CMK (cell line): ENCODE data around the gene OTUD5.

Experiments
- DNase-seq: peaks from one replicate; pipeline ENCODE4 v3.0.0-alpha.2; 2010; ENCODE audit warnings: low read depth

Gene OTUD5

DNA sequence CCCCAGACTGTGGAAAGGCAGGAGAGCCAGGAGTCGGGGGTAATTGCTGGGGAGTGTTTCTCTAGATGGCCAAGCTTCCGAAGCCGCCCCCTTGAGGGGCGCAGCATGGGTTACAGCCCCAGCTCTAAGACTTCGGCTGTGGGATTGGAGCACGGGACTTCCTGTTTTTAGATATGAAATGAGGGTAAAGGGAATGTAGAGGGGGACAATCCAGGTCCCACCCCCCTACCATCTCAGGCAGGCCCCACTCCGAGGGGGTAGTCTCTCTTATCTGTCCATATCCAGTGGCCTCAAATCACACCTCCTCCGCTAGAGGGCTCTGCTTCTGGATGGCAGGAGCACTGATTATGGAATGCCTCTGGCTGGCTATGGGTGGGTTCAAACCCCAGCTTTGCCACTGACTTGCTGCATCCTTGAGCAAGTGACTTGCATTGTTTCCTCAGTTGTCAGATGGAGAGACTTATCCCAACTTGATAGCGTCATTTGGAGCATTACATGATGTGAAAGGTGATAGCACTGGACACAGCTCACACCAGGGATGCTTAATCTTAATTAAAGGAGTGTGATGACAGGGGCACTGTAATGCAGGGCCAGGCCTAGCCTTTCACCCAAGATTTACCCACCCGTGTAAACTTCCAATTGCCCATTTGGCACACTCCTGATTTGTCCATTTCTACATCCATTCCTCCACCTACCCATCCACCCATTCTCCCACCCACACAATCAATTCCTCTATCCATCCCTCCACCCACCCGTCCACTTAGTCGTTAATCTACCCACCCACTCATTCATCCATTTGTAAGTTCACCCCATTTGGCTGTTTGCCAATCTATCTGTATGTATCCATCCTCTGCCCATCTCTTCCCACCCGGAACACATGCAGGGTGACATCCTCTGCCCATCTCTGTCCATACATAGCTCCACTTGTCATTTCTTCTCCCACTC is 15.1 kb upstream of the OTUD5 start:
- no peak for DNase-seq

DNA sequence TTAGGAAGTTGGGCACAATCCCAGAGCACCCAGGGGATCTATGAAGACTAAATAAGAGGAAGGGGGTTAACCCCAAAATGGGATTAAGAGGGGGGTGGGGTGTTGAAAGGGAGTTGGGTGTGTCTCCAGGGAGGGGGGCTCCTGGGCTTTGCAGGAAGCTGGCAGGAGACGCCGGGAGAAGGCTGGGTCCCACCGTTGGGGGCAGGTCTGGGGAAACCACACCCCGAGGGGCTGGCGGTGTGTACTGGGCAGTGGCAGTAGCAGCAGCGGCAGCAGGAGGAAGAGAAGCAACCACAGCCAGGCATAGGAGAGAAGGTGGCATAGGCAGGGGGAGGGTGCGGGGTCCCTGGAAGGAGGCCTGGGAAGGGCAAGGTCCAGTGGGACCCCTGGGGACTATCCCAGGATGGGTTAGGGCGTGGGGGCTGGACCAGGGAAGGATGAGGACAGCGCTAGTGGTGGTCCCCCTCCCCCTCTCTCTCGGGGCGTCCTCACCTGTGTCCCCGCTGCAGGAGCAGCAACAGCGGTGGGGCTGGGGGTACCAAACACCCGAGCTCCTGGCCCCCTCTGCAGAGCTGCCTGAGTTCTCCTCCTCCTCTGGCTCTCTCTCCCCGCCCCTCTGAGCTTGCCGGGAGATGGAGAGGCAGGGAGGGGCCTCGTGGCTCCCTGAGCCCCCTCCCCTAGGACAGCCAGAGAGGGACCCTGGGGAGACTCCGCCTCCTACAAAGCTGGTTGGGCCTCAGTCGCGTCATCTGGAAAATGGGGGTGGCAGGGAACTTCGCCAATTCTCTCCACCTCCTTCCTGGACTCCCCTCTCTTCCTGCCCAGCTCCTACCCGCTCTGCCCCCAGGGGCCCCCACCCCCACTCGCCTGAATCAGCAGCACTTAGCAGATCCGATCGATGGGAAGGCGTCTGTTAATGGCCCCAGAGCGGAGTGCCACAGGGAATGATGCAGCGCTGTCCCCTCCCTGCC is 14.1 kb upstream of the OTUD5 start, which contains the start of gene KCND1:
Gene KCND1 (minus strand): TSS at position 596 of the 971 bp plus-strand sequence. CDS start 1,573 bp downstream, outside the sequence.
- no peak for DNase-seq

DNA sequence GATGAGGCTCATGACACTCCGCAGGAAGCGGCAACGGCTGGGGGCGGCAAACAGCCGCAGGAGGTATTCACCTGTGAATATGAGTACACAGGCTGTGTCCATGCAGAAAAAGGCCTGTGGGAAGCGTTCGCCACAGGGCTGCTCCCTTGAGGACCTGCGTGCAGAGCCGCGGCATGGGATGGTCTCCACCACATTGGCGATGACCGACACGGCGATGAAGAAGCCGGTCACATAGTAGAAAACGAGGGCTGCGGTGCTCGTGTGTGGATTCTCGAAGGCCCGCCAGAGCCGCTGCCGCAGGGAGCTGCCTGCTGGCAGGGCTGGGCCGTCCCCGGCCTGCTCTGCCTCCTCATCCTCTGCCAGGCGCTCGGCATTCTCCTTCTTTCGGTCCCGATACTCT is 12.1 kb upstream of the OTUD5 start:
- DNase-seq, result no peak

DNA sequence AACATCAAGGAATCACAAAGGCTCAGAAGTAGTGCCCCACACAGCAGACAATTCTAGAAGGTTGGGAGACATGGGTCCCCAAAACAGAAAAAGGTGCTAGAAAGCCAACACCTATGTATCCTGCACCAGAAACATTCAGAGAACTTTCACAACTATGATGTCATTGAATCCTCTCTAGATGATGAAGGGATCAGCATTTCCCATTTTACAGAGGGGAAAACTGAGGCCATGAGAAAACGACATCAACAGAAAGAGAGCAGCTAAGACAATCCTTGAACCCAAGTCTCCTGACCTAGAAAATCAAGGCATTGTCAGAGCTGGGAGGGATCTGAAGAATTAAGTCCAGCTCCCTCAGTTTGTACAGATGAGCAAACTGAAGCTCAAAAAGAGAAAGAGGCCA is 11.0 kb upstream of the OTUD5 start:
- DNase-seq, result no peak

DNA sequence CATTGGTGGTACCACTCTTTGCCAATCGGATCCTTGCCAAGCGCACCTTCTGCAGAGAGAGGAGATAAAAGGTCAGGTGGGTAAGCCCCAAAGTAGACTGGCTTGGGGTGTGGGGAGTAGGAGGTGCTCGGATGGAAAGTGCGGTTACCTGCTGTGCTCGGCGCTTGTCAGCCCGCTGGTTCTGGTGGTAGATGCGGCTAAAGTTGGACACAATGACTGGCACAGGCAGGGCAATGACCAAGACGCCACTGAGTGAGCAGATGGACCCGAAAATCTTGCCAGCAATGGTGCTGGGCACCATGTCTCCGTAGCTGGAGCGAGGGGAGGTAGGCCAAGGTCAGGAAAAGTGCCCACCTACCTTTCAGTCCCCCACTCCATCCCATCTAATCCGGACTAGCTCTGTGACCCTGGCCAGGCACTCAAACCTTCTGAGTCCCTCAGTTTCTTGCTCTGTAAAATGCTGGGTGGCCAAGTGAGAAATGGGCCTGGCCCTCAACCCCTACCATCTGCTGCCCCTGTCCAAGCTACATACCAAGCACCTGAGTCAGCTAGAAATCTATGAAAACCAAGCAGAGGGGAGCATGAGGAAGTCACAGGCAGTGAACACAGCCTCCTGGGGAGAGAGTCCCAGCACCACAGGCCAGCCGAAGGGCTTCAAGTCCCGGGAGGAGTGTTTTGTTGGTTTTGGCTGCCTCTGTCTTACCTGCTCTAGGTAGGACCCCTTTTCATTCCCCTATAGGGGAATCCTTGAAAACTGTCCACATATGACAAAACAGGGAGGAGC is 9.6 kb upstream of the OTUD5 start:
- no peak for DNase-seq

DNA sequence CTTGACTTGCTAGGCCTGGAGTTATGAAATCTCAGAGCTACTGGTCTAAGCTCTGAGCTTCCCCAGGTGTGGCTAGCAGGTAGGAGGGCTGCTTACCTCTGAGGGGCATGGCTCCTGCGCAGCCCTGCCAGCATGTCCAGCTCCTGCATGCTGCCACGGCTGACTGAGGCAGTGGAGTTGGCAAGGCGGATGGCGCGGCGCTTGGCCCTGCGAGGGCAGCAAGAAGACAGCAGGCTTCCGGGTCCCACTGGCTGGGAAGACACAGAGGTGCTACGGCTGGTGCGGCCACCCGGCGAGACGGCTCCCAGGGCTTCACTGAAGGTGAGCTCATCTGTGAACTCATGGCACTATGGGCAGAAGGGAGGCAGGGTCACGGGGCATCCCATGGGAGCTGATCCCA is 8.6 kb upstream of the OTUD5 start:
- DNase-seq, result no peak

DNA sequence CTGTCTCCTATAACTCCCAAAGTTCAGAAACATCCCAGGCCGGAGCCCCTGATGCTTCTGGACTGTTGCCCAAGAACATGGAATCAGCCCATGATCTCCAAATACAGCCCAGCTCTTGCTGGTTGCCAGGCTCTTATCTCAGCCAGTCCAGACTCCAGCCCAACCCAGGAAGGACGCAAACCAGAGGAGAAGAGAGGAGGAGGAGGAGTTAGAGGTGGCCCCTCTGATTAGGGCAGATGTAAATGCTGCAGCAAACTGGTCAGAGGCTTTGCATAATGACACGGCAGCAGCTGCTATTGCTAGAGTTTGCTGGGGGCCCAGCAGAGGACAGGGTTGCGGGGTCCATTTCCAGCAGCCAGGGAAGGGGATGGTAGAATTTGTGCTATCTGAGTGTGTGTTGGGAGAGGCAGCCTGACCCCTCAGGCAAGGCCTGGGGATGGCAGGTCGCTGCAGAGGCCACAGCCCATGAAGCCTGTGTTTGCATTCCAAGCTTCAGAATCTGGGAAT is 4.2 kb upstream of the OTUD5 start:
- DNase-seq, result no peak

DNA sequence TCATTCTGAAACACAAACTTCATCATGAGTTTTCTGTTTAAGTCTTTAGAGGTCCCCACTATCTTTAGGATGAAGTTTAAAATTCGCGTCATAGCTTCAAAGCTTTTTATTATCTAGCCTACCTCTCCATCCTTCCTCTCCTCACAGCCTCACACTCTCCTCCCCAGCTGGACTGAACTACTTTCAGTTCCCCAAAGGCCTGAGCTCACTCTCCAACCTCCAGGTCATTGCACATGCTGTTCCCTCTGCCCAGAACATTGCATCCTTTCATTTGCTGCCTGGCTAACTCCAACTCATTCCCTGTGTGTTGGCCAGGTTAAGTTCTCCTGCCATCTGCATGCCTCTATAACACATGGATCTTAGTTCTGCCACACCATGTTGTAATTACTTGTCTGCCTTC is 2.9 kb upstream of the OTUD5 start:
- DNase-seq, result no peak

DNA sequence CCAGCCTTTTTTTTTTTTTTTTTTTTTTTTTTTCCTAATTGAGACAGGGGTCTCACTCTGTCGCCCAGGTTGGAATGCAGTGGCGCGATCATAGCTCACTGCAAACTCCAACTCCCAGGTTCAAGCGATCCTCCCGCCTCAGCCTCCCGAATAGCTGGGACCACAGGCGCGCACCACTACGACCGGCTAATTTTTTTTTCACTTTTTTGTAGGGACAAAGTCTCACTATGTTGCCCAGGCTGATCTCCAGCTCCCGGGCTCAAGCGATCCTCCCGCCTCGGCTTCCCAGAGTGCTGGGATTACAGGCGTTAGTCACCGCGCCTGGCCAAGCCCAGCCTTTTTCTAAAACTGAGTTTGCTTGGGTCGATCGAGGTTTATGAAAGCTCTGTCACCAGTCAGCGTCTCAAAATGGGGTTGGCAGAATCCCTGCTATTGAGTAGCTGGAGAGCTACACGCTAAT is 1.3 kb upstream of the OTUD5 start:
- DNase-seq, result no peak

DNA sequence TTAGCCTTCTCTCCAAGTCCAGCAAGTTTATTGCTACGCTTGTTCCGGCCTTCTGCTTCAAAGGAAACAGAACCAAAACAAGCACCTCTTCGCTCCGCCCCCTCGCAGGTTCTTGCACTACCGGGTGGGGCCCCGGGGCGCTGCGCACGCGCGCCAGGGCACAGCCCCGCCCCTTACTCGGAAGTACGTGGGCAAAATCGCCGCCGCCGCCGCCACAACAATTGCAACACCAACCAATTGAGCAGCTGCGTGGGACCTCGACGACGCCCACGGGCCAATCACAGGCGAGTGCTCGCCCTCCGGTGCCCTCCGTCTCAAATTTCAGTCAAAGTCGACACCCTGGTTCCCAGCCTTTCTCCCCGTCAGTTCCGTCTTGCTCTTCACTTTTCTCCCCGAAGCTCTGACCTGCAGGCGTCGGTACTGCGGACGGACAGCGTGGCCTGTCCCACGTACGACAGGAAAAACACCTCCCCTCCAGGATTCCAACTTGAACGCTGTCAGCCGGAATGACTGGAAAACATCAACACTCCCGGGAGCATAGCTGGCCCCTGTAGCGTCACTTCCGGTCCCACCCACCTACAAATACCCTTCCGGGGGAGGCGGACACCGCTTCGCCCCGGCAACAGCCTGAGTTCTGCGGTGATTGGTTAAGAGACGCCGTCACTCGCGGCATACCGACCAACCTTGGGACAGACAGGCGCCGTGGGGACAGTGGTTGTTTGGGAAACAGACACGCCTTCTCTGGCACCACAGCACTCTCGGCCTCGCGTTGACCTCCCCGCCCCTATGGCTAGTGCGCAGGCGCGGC is 624 bp upstream of the OTUD5 start:
- peak; percentile 98 for DNase-seq

DNA sequence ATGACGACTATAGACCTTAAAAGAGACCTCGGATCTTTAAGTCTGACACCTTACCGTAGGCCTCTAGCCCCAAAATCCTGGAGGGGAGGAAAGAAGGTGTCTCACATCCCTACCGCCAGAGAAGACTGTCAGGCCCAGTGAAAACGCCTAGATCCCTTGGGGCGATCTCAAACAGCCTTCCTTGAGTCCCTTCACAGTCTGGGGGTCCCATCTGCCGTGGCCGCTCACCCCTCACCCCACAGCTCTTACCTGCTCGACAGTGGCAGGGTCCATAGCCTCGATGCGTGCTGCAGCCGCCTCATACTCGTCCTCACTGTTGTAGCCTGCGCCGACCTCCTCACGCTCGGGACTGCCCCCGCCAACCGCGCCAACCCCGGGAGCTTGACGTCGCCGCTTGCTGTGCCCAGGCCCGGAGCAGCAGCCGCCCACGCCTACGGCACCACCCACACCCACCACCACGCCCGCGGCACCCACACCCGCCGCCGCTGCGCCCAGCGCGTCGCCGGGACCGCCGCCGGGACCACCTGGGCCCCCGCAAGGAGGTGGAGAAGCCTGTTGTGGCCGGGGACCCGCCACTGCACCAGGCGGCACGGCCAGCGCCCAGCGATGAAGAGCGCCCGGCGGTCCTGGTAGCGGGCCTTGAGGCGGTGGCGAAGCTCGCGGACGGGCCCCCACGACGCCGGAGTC is 536 bp downstream of the OTUD5 start:
- no peak for DNase-seq

DNA sequence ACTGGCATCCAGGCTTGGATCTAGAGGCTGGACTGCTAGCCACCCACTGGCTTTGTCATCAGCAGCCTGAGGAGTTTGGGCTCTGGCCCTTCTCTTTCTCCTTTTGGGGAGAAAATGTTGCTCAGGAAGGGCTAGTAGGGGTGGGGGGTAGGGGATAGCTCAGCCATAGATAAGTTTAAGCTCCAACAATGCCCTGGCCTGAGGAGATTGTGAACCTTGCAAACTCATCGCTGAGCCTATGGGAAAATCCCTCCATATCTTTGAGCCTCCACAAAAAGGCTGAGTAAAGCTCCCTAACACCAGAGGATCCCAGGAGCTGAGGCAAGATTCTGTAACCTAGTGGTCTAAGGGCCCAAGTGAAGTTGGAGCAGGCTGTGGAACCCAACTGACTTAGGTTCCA is 8.8 kb downstream of the OTUD5 start:
- no peak for DNase-seq

DNA sequence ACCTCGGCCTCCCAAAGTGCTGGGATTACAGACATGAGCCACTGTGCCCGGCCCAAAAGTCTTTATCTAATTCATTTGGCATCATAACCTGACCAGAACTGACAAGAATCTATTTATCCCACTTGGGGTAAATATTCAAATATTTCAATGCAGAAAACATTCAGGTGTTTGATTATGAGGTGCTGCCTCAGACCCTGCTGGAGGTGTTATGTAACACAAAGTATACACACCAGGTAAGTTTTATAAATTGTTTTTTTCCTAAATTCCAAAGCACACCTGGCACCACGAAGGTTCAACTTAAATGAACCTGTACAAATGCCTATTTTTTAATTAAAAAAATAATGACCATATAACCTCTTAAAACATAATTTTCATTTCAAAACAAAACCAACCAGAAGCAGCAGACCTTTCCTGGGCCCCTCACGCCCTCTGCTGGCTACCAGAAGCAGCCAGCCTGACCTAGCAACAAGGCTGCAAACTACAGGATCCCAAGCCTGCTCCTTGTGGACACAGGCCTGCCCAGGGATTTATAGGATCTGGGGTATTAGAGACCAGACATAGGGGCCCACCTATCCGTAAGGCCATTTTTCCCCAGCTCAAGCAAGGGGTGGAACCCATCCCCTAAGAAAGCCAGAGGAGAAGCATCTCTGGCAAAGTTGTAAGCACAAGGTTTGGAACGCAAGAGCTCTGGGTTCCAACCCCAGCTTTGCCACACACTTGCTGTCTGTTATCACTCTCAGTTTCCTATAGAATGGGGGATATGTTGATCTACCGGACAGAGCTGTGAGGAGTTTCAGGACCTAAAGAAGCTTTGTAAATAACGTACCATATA is 11.7 kb downstream of the OTUD5 start:
- DNase-seq, result no peak

DNA sequence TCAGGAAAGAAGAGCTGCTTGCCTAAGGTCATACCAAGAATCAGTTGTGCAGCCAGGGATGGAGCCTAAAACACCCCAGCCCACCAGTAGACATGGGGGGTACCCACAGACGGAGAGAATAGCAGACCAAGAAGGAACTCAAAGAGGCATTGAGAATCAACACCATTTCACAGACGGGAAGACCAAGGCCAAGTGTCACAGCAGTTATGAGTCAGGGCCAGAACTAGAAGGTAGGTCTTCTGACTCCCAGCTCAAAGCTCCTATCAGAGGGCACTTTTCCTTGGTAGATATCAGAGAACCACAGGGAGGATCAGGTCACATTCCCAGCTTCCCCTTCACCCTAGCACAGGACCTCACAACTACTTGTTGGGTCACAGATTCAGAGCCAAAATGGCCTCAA is 14.5 kb downstream of the OTUD5 start:
- DNase-seq, result no peak

DNA sequence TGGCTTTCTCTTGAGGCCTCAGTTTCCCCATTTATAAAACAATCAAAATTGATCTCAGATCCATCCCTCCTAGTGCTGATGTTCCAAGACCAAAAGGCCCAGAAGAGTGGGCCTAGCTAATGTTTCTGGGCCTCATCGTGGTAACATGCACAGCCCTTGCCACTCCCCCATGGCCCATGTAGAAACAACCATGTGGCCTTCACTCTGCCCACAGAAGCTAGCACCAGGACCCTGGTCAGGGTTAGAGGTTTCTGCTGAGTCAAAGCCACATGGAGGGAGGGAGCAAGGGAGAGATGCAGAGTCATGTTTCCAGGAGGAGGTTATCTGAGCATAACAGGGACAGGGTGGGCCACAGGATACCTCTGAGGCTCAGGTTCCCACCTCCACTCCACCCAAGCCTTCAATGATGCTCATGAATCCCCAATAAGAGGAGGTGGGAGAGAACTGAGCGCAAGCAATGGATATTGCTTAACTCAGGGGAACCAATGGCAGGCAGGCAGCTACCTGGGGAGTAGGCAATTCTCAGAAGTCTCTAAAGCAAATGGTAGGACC is 16.9 kb downstream of the OTUD5 start:
- no peak for DNase-seq

DNA sequence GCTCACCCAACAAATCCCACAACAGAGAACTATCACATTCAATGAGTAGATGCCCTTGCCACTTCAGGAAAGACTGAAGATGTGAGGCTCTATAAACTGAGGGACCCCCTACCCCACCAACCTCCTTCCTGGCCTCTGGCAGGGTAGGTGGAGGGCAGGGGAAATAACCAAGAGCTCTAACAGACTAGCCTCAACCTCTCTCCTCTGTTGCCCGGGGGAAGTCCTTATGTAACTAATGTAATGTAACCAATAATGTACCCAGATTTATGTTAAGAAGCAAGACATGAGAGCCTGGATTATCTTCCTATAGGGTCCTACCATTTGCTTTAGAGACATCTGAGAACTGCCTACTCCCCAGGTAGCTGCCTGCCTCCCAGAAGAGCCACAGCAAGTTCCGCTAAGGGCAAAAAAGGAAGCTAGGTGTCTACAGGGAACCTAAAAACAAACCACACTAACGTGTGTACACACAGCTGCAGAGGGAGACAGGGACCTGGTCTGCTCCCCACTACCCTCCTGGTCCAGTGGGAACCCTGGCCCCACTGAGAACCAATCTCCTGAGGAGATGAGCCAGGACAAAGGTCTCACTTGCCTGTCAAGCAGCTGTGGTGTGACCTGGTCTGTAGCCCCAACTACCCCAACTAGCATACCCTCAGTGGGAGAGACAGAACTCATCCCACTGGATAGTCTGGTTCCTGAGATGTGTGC is 17.7 kb downstream of the OTUD5 start:
- DNase-seq, result no peak

DNA sequence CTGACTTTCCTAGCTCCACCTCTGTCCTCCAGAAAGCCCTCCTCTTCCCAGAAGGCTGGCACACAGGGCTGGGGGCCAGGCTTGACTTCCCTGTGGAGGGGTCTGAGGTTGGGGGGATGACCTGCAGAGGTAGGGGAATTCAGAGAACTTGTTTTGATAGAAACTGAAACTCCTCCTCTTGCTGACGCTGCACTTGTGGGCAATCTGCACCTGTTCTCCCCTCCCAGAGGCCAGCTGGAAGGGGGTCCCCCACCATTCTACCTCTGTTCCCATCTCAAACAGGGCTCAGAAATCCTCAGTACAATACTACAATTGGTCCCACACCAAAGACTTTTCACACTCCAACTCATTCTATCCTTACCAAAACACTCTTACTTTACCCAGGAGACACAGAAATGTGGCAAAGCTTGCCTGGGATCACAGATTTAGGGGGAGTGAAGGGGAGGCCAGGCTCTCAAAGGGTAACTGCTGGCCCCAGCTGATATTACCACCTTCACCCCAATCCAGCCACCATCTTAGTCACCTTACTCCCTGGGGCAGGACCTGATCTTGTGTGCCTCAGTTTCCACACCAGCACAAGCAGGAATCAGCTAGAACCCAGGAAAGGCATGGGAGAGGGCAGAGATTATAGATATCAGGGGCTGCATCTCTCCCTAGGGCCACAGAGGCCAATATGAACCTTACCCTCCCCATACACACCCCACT is 18.5 kb downstream of the OTUD5 start:
- DNase-seq, result no peak
